ENCODE measurements around the gene CLTA. TPM values are rescaled to one million over a fixed set of nuclear protein-coding genes. Genes with fewer than 3 reads are reported as not detected.

CLTA gene
- total and polyA plus RNA-seq, 2 donors (not counting 1 experiment from before 2014, with no cell fraction given): 32.3 to 71.0 TPM

GRCh38 chr9:36162211-36162738 lies 28.4 kb upstream of the CLTA start:
- ChIA-PET CTCF (interaction anchor here (0.8 to 8.2 kb wide), 5 partner anchors 7 to 139 kb away, joined by 3 to 435 read pairs (median 4); no protein-coding TSS in a partner anchor), POLR2A (no interaction called here)
- Mint-ChIP-seq H3K27me3 (no peaks in the 10 kb centered on the region), H3K4me3 (no peak overlapping the region), H3K27ac (peak overlapping the region; percentile 32), H3K9me3 (ENCODE audit: insufficient read depth) (no peaks in the 10 kb centered on the region), H3K4me1 (peaks cover 3% of the 10 kb centered on the region)
- 94% methylated on average over 16 of the region's 17 CpGs for WGBS (ENCODE audit: insufficient coverage)
- TF ChIP-seq CTCF (IDR thresholded peaks at IDR 0.05): no peak
- TF ChIP-seq EZH2 (IDR thresholded peaks at IDR 0.05; ENCODE audit: borderline replicate concordance, insufficient read depth, low read depth, low read length, poor library complexity, severe bottlenecking): no peak
- Histone ChIP-seq H3K9me3 (ENCODE audit: control extremely low read depth in 1 of 3, control insufficient read depth in 2 of 3, insufficient read depth in 1 of 3, low read length in 2 of 3) (no peaks in the 10 kb centered on the region), H3K27me3 (replicated peaks in 1 of 4; ENCODE audit: control extremely low read depth in 1 of 4, control insufficient read depth in 3 of 4, insufficient read depth in 4 of 4, low read length in 3 of 4) (no peaks in the 10 kb centered on the region), H3K9ac (ENCODE audit: low read length) (no peak overlapping the region), H3K4me3 (ENCODE audit: control extremely low read depth in 1 of 5, extremely low read depth in 1 of 5, insufficient read depth in 1 of 5, low read depth in 2 of 5, low read length in 4 of 5) (no peak overlapping the region), H3K79me2 (ENCODE audit: control insufficient read depth, insufficient read depth, low read length) (no peaks in the 10 kb centered on the region), H4K20me1 (ENCODE audit: control insufficient read depth, insufficient read depth, low read length, poor library complexity, severe bottlenecking) (no peaks in the 10 kb centered on the region), H2AFZ (ENCODE audit: insufficient read depth, low read depth, low read length, poor library complexity, severe bottlenecking) (no peak overlapping the region), H3K36me3 (replicated peaks in 1 of 2; ENCODE audit: control extremely low read depth in 1 of 2, control insufficient read depth in 1 of 2, extremely low read depth in 1 of 2, insufficient read depth in 2 of 2, low read length in 1 of 2) (no peaks in the 10 kb centered on the region), H3K27ac (ENCODE audit: low read length in 2 of 2) (no peak overlapping the region), H3K4me1 (ENCODE audit: control insufficient read depth in 2 of 2, insufficient read depth in 2 of 2, low read length in 2 of 2) (peaks cover 0 to 10% of the 10 kb centered on the region in 2 donors), H3K4me2 (replicated peaks; ENCODE audit: low read depth, low read length, poor library complexity, severe bottlenecking) (no peak overlapping the region)
- intact Hi-C loops (cut with micrococcal nuclease): loop anchor here (10.0 kb wide), 1 partner anchor 127 kb away; the partner anchor contains the start of gene RECK
- DNase-seq (no peak), ATAC-seq (ENCODE audit: low read depth) (no peak)

DNA sequence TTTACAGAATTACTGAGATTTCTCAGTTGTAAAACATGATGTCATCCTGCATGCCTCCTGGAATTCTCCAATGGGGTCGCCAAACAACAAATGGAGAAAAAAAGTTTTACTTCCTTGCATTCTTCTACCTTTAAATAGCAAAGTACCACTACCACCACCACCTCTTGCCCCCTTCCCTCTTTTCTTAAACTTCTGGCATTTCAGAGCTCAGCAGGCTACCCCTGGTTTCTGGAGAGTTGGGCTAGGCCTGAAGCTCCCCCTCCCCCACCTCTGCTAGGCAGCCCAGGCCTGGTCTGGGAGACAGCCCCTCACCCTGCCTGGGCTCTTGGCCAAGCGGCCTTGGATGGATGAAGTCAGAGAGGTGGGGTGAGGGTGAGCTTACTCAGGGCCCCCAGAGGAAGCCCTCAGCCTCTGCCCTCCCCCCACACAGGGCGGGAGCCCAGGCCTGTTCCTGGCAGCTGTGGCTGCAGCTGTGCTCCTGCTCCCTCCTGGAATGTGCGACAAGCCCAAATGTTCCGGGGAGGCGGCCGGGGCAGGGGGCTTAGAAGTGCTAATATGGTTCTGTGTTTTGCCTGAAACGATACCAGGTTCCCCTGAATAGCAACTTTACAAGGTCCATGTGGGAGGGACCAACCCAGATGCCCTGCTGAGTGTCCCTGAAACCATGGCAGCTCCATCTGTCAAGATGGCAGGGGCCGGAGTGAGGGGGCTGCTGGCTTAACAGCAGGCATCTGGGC lies 27.5 kb upstream of the CLTA start:
- H3K27me3 ChIP-seq (replicated peaks in 1 of 4; ENCODE audit: control extremely low read depth in 1 of 4, control insufficient read depth in 3 of 4, insufficient read depth in 4 of 4, low read length in 3 of 4): no peaks in the 10 kb centered on the region
- CTCF ChIA-PET: interaction anchor here (0.8 to 8.2 kb wide), 9 partner anchors 8 to 140 kb away, joined by 4 to 435 read pairs (median 33); partner anchors contain the start of genes CLTA and GLIPR2
- 98% methylated on average over 5 of the region's 9 CpGs for WGBS (ENCODE audit: insufficient coverage)
- peaks cover 0 to 10% of the 10 kb centered on the region in 2 donors for H3K4me1 ChIP-seq (ENCODE audit: control insufficient read depth in 2 of 2, insufficient read depth in 2 of 2, low read length in 2 of 2)
- H3K36me3 ChIP-seq (replicated peaks in 1 of 2; ENCODE audit: control extremely low read depth in 1 of 2, control insufficient read depth in 1 of 2, extremely low read depth in 1 of 2, insufficient read depth in 2 of 2, low read length in 1 of 2): no peaks in the 10 kb centered on the region
- intact Hi-C loops (cut with micrococcal nuclease): loop anchor here (10.0 kb wide), 1 partner anchor 128 kb away; the partner anchor contains the start of gene RECK
- Mint-ChIP-seq H3K9me3 (ENCODE audit: insufficient read depth) (no peaks in the 10 kb centered on the region), H3K4me3 (no peak overlapping the region), H3K4me1 (peaks cover 3% of the 10 kb centered on the region), H3K27ac (no peak overlapping the region), H3K27me3 (no peaks in the 10 kb centered on the region)
- H2AFZ ChIP-seq (ENCODE audit: insufficient read depth, low read depth, low read length, poor library complexity, severe bottlenecking): no peak overlapping the region
- ATAC-seq (ENCODE audit: low read depth) (no peak), DNase-seq (no peak)
- H3K4me3 ChIP-seq (ENCODE audit: control extremely low read depth in 1 of 5, extremely low read depth in 1 of 5, insufficient read depth in 1 of 5, low read depth in 2 of 5, low read length in 4 of 5): no peak overlapping the region
- POLR2A ChIA-PET: no interaction called here
- H3K4me2 ChIP-seq (replicated peaks; ENCODE audit: low read depth, low read length, poor library complexity, severe bottlenecking): no peak overlapping the region
- no peak overlapping the region for H3K27ac ChIP-seq (ENCODE audit: low read length in 2 of 2)
- no peak overlapping the region for H3K9ac ChIP-seq (ENCODE audit: low read length)
- TF ChIP-seq CTCF (IDR thresholded peaks at IDR 0.05): no peak
- no peaks in the 10 kb centered on the region for H3K9me3 ChIP-seq (ENCODE audit: control extremely low read depth in 1 of 3, control insufficient read depth in 2 of 3, insufficient read depth in 1 of 3, low read length in 2 of 3)
- H4K20me1 ChIP-seq (ENCODE audit: control insufficient read depth, insufficient read depth, low read length, poor library complexity, severe bottlenecking): no peaks in the 10 kb centered on the region
- H3K79me2 ChIP-seq (ENCODE audit: control insufficient read depth, insufficient read depth, low read length): no peaks in the 10 kb centered on the region

Data from B cell (primary cell).